Measurements from ENCODE around the gene SAMD10. TPM values are rescaled to one million over a fixed set of nuclear protein-coding genes. Genes with fewer than 3 reads are reported as not detected.

Gene SAMD10
- total and polyA plus RNA-seq, 10 of the 15 experiments (the other 5 are each of a cell fraction or from before 2014, with no cell fraction given) = 1.3 to 51.4 (median 17.9) TPM

DNA sequence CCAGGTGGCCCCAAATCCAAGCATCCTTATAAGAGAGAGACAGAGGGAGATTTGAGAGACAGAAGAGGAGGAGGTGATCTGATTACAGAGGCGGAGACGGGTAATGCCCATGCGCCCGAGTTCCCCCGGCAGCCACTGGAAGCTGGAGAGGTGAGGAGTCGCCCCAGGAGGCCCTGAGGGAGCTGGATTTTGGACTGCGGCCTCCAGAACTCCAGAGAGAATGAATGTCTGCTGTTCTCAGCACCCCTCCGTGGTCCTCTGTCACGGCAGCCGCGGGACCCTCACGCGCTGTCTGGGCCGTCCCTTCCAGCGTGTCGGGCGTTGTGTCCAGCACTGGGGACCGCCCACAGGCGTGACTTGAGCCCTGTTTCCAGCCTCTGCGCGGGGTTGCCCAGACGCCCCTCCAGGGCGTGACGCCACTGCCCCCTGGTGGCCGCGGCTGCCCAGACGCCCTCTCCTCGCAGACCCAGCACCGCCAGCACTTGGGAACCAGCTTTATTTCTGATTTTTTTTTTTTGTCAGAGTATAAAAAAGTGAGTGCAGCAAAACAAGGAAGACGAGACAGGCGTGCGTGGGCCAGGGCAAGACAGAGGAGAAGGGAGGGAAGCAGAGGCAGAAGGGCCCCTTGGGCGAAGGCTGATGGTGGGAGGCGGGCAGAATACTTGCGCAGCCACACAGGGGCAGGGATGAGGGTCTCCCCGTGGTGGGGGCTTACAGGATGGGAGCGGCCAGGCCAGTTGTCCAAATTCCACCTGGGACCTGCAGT lies 5.6 kb downstream of the SAMD10 start (continued):
- TF ChIP-seq IKZF2 (IDR thresholded peaks at IDR 0.05) (no peak), RAD51 (IDR thresholded peaks at IDR 0.05) (no peak), IKZF1 (conservative IDR thresholded peaks at IDR 0.05) (peak; percentile 51), TAF1 (IDR thresholded peaks at IDR 0.05; ENCODE audit: borderline replicate concordance, low read depth, low read length) (no peak), MTA2 (IDR thresholded peaks at IDR 0.05; ENCODE audit: low read depth) (0 out of 2 replicates have a peak, but pooled peaks have one; percentile 22), CREM (IDR thresholded peaks at IDR 0.05; ENCODE audit: low read depth) (no peak), ZSCAN29 (IDR thresholded peaks at IDR 0.05) (no peak), RAD21 (IDR thresholded peaks at IDR 0.05; ENCODE audit: insufficient read depth, low read depth, low read length) (peak; percentile 77), KLF5 (IDR thresholded peaks at IDR 0.05; ENCODE audit: partially characterized antibody) (no peak), ZNF207 (IDR thresholded peaks at IDR 0.05; ENCODE audit: borderline replicate concordance) (no peak), BCL3 (IDR thresholded peaks at IDR 0.05; ENCODE audit: borderline replicate concordance, insufficient read depth, low read depth, low read length, poor library complexity, severe bottlenecking) (no peak), EP300 (IDR thresholded peaks at IDR 0.05; ENCODE audit: borderline replicate concordance in 1 of 2, control insufficient read depth in 1 of 2, low read depth in 2 of 2, low read length in 2 of 2) (no peak), CREB1 (IDR thresholded peaks at IDR 0.05; ENCODE audit: low read depth) (no peak), ATF2 (IDR thresholded peaks at IDR 0.05; ENCODE audit: low read length) (no peak)
- TF ChIP-seq, protein P1, sequence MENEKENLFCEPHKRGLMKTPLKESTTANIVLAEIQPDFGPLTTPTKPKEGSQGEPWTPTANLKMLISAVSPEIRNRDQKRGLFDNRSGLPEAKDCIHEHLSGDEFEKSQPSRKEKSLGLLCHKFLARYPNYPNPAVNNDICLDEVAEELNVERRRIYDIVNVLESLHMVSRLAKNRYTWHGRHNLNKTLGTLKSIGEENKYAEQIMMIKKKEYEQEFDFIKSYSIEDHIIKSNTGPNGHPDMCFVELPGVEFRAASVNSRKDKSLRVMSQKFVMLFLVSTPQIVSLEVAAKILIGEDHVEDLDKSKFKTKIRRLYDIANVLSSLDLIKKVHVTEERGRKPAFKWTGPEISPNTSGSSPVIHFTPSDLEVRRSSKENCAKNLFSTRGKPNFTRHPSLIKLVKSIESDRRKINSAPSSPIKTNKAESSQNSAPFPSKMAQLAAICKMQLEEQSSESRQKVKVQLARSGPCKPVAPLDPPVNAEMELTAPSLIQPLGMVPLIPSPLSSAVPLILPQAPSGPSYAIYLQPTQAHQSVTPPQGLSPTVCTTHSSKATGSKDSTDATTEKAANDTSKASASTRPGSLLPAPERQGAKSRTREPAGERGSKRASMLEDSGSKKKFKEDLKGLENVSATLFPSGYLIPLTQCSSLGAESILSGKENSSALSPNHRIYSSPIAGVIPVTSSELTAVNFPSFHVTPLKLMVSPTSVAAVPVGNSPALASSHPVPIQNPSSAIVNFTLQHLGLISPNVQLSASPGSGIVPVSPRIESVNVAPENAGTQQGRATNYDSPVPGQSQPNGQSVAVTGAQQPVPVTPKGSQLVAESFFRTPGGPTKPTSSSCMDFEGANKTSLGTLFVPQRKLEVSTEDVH (IDR thresholded peaks at IDR 0.05; ENCODE audit: low read depth, partially characterized antibody) = no peak
- TF ChIP-seq, protein P2, sequence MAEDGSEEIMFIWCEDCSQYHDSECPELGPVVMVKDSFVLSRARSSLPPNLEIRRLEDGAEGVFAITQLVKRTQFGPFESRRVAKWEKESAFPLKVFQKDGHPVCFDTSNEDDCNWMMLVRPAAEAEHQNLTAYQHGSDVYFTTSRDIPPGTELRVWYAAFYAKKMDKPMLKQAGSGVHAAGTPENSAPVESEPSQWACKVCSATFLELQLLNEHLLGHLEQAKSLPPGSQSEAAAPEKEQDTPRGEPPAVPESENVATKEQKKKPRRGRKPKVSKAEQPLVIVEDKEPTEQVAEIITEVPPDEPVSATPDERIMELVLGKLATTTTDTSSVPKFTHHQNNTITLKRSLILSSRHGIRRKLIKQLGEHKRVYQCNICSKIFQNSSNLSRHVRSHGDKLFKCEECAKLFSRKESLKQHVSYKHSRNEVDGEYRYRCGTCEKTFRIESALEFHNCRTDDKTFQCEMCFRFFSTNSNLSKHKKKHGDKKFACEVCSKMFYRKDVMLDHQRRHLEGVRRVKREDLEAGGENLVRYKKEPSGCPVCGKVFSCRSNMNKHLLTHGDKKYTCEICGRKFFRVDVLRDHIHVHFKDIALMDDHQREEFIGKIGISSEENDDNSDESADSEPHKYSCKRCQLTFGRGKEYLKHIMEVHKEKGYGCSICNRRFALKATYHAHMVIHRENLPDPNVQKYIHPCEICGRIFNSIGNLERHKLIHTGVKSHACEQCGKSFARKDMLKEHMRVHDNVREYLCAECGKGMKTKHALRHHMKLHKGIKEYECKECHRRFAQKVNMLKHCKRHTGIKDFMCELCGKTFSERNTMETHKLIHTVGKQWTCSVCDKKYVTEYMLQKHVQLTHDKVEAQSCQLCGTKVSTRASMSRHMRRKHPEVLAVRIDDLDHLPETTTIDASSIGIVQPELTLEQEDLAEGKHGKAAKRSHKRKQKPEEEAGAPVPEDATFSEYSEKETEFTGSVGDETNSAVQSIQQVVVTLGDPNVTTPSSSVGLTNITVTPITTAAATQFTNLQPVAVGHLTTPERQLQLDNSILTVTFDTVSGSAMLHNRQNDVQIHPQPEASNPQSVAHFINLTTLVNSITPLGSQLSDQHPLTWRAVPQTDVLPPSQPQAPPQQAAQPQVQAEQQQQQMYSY (CRISPR knock-in tag; IDR thresholded peaks at IDR 0.05) = no peak
- TF ChIP-seq, protein P3, sequence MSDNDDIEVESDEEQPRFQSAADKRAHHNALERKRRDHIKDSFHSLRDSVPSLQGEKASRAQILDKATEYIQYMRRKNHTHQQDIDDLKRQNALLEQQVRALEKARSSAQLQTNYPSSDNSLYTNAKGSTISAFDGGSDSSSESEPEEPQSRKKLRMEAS (IDR thresholded peaks at IDR 0.05; ENCODE audit: low read depth, low read length) = no peak; the same call in 1 of the 2 replicates
- TF ChIP-seq, protein P4, sequence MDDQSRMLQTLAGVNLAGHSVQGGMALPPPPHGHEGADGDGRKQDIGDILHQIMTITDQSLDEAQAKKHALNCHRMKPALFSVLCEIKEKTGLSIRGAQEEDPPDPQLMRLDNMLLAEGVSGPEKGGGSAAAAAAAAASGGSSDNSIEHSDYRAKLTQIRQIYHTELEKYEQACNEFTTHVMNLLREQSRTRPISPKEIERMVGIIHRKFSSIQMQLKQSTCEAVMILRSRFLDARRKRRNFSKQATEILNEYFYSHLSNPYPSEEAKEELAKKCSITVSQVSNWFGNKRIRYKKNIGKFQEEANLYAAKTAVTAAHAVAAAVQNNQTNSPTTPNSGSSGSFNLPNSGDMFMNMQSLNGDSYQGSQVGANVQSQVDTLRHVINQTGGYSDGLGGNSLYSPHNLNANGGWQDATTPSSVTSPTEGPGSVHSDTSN (IDR thresholded peaks at IDR 0.05; ENCODE audit: insufficient replicate concordance, low read depth, low read length) = no peak

Measured in GM12878 (cell line).